NCI-H345 treated with DMSO at 0.1 percent for 48 hours (cell line): ENCODE results near the gene SETD1B.
"Not testable (repeated sequence)": the region's sequence is repeated elsewhere in the genome, so short reads cannot be mapped to it uniquely, and the experiment has no call there.

ENCODE experiments used
- DNase-seq: peaks from one replicate; lab custom pipeline; 2025; ENCODE audit not compliant: unreplicated experiment; lab: John Stamatoyannopoulos, UW

SETD1B gene

DNA sequence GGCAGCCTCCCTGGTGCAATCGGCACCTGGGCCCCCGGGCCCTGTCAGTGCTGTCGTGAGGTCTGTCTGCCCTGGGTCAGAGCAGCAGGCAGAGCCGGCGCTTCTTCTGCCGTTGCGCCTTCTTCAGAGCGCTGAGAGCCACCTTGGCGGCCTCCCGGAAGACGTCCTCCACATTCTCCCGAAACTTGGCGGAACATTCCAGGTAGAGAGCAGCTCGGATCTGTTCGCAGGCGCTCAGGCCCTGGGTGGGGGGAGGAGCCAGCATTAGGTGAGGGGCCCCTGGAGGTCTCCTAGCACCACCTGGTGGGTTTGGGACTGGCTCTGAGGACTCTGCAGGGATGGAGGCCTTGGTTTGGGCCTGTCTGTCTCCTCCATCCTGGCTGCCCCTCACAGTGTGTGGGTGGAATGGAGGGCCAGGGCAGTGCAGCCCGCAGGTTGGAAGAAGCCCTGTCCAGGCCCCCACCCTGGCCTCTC lies 24.4 kb upstream of the SETD1B start:
- no peak for DNase-seq

DNA sequence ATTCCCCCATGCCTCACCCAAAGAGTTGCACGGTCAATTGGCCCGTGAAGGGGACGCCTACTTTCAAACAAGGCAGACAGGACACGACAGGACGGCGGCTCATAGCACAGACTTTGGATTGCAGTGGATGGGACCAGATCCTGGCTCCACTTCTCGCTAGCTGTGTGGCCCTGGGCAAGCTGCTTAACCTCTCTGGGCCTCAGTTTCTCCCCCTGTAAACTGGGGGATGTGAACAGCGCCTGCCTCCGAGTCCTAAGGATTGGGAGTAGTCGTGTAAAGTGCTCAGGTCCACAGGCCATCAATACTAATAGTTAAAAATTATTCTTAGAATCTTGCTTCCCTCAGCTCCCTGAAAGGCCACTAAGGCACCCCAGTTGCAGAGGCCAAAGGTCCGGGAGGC lies 23.4 kb upstream of the SETD1B start:
- DNase-seq = no peak

DNA sequence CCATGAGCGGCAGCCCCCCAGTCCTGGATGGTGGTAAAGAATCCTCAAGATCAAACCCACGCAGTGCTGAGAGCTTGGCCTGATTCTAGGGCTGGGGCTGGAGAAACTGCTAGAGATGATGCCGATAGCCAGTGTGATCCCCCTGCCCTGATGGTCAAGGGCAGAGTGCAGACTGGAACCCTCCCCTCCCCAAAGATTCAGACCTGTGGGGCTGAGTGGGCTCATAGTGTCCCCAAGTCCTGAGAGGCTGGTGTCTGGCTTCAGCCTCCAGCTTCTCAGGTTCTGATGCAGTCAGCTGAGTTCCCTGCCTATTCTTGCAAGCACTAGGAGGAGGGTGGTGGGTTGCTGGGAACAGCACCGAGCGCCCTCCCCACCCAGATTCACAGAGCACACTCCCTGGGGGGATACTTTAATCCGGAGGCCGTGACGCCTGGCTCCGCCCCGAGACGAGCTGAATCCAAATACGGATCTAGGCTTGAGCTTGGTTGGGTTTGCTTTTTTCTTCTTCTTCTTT lies 22.3 kb upstream of the SETD1B start:
- DNase-seq = peak; percentile 5

DNA sequence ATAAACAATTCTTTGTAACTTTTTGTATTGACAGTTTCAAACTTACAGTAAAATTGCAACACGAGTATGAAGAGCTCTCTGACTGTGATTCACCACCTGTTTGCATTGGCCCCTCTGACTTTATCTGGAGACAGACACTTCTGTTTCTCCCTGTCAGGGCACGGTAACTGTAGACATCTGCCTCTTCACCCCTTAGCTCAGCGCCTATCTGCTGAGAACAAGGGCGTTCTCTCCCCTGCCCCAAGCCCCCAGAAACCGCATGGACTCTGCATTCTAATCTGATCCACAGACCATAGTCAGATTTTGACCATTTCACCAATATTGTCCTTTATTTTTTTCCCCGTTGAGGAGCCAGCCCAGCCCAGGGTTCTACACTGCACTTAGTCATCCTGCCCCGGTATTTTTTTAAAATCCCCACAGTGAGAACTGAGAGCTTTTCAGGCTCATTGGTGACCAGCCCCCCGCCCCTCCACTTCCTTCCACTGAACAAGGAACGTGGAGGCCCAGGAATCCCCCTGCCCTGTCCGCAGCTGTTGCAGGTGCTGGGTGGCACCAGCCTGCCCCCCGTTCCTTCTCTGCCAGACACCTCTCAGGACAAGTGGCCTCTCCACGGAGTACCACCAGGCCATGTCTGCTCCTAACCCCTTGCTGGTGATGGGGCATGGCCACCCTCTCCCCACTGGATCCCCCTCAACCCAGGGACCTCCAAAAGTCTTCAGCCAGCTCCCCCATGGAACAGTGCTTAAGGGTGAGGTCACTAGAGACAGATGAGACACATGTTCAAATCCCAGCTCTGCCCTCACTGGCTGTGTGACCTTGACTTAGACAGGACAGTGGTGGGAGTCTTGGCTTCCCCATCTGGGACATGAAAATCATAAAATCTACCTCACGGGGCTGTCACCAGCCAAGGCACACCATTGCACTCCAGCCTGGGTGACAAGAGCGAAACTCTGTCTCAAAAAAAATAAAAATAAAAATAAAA lies 21.5 kb upstream of the SETD1B start:
- DNase-seq = no peak

DNA sequence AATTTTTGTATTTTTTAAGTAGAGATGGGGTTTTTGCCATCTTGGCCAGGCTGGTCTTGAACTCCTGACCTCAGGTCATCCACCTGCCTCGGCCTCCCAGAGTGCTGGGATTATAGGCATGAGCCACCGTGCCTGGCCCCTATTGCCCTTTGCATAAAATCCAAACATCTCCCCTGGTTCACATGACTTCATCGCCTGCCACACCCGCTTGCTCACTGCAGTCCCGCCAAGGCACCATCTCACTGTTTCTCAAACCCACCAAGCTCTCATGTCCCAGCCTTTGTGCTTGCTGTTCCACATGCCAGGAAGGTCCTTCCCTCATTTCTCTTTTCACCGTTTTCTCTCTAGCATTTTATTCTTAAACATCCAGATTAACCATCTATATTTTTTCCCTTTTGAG lies 20.0 kb upstream of the SETD1B start:
- DNase-seq = no peak

DNA sequence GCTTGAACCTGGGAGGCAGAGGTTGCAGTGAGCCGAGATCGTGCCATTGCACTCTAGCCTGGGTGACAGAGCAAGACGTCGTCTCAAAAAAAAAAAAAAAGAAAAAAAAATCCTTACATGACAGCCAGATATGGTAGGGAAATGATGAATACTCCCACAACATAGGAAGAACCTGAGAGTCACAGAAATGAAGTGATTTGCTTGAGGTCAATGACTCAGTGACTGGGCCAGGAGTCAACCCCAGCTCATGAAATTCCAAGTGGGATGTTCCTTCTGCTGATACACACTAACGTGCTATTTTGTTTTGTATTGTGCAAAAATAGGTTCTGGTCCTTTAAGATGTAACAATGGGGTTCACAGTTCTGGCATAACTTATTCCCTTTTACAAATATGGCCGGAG lies 19.3 kb upstream of the SETD1B start:
- DNase-seq = no peak

DNA sequence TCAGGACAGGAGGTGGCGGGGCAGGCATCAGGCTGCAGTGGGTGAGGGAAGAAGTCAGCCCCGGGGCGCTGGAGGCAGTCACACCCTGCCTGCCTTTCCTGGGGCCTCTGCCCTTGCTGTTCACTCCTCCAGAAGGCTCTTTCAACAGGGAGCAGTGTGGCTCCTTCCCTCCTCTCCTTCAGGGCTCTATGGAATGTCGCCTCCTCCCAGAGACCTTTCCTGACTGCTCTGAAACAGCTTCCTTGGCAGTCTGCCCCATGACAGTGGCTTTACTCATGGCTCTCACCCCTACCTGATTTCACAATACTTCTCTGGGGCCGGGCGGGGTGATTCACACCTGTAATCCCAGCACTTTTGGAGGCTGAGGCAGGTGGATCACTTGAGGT lies 17.4 kb upstream of the SETD1B start:
- no peak for DNase-seq

DNA sequence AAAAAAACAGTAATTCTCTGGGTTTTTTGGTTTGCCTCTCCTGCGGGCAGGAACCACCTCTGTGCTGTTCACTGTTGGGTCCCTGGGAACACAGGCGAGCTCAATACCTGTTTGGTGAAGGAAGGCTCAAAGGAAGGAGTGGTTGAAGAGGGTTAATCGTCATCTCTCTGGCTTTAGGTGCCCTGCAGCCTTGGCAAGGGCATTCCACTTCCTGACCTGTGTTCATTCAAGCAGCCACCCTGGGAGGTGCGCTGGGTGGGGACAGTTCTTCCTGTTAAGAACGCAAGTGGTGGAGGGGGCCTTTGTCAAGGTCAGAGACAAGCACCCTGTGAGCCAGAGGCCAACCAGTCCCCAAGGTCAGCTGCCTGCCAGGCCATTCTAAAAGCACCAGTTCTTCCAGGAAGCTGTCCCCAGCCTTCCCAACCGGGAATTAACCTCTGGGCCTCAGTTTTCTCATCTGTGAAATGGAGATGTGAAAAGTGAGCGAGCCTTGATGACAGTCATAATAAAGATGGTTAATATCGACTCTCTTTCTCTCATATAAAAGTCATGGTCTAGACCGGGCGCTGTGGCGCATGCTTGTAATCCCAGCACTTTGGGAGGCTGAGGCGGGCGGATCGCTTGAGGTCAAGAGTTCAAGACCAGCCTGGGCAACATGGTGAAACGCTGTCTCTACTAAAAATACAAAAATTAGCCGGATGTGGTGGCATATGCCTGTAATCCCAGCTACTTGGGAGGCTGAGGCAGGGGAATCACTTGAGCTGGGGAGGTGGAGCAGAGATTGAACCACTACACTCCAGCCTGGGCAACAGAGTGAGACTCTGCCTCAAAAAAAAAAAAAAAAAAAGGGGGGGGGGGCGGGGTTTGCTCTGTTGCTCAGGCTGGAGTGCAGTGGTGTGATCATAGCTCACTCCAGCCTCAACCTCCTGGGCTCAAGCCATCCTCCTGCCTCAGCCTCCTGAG lies 16.5 kb upstream of the SETD1B start:
- no peak for DNase-seq

DNA sequence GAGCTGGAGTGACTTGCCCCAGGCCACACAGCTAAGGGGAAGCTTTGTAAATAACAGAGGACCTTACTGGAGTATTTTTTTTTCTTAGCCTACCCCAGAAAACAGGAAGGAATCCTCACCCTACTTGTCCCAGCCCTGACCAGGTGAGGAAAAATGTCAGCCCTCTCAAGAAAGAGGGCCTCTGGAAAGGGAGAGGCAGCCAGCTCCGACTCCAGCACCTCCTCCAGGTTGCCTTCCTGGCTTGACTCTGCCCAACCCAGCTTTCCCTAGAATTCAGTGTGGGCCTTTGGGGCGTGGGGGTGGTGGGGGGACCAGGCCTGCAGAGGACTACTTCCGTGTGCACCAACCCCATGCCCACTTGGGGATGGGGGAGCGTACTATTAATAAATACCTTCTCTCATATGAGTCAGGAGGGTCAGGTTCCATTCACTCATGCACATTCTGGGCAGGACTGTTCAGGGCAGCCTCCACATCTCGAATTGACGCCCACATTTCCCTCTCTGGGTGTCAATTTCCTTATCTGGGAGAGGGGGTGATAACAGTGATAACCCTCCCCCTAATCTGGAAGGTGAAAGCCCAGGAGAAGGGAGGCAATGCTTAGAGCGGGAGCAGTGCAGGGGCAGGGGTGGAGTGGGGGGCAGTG lies 15.5 kb upstream of the SETD1B start:
- DNase-seq = no peak

DNA sequence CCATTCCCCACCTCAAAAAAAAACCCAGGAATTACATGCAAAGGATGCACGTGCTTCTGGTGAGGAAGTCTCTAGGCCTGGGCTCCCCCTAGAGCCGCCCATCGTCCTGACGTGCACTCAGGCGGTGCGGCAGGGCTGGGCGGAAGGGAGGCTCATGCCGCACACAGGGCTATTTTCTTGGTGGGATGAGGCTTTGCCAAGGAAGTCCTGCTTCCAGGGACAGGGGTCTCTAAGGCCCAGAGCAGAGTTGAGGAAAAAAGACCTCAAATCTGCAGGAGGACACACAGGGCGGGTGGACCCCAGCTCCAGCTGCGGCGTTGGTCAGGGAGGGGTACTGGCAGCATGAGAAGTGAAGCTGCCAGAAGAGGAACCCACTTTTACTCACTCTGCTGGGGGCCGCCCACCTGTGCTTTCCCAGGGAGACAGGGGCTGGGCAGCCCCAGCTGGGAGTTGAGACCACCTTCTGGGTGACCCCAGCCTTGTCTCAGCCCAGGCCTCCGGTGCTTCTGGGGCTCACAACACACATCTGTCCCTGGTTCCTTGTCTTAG lies 14.5 kb upstream of the SETD1B start:
- no peak for DNase-seq

DNA sequence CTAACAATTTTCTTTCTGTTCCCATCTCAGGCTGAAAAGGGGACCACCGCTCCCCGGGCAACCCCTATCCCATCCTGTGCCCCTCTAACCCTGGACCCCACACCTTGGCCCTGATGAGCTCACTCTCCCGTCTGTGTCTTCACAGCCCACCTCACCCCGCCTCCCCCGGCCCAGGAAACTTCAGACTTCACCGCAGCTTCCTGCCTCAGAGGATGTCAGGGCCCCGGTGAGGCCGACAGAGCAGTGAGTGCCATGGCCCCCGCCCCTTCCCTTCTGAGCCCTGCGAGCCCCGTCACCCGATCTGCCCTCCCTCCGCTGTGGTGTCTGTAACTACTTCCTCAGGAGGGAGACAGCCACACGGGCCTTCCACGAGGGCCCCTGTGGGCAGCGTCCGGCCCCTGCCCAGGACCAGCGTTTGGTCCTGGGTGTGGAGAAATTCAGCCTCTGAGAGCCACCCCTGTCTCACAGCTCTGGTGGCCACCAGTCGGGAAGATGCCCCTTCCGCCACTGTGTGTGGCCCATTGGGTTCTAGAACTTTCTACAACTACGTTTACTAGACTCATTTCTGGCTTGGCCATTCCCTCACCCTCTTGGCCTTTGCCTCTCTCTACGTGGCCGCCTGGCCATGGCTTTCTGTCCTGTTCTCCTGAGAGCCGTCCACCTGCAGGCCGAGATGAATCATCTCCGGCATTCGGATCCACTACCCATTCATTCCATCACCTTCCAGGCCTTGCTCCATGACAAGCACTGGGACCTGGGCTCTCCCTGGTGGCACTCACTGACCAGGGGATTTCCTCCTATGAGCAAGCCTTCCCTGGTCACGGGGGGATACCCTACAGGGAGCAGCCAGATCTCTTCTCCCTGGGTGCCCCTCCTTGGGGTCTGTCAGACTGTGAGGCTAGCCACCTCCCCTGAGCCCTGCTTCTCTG lies 13.7 kb upstream of the SETD1B start:
- DNase-seq = no peak

DNA sequence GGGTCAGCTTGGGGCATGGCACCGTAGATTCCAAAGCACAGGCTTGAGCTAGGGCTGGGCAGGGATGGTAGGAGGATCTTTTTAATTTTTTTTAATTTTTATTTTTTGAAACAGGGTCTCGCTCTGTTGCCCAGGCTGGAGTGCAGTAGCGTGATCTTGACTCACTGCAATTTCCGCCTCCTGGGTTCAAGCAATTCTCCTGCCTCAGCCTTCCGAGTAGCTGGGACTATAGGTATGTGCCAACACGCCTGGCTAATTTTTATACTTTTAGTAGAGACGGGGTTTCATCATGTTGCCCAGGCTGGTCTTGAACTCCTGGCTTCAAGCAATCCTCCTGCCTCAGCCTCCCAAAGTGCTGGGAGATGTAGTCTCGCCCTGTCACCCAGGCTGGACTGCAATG lies 13.0 kb upstream of the SETD1B start:
- not testable (repeated sequence) for DNase-seq

DNA sequence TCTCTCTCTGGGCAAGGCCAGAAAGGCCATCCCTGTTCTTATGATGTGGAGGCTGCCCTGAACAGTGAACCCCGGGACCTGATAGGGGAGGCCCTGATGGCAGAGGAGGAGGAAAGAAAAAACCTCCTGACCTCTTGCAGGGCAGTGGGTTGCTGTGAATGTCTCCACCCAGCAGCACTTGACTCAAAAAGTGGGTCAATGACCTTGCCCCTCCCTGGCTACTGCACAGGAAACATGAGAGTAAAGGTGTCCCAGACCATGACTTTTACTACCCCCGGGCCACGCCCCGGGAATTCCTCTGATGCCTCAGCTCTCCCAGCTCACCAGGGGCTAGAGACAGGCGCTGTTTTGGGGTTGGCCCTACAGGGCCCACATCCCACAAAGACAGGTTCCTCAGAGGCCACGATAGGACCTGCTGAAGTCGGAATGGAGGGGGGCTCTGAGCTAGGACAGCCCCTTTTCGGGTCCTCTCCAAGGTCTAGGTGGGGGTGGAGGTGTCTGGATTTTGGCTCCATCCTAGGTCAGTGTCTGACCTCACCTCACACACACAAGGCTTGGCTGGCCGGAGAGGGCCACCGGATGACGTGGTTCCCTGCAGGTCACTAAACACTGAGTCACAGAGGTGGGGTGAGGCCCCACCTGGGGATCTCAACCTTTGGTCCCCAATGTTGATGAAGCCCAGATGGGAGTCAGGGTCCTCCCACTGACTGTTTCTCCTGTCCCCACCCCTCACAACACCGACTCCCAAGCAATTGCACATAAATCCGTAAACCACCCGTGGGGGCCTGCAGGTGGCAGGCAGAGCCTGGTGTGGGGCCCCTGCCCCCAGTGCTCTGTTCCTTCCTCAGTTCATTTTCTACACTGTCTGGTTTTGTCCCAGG lies 11.9 kb upstream of the SETD1B start:
- DNase-seq = no peak

DNA sequence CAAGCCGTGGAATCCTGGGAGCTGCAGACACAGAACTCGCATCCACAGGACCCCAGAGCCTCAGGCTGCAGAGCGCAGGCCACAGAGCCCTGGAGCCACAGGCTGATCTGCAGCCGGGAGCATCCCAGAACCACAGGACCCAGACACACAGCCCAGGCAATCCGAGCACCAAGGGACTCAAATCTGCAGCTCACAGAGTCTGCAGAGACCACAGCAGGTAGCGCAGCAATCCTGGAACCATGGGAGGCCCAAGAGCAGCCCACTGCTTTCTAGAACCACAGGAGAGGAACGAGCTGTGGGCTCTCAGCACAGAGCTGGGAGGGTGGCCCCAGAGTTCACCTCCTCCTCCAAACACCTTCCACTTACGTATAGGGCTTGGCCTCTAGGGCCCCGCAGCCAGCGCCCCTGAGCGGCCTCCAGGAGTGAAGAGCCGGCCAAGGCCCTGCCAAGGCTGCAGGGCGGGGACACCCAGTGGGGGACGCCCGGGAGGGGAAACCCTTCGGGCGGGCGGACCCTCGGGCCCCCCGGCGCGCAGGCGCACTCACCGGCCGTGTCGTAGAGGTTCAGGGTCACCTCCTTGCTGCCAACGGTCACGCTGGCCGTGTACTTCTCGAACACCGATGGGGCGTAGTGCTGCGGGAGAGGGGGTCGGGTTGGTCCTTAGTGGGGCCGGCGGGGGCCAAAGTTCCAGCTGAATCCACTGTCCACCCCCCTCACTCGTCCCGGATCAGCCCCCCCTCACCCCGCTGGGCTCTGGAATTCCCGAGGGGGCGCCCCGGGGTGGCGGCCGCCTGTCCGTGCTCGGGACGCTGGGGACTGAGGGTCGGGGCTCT lies 11.0 kb upstream of the SETD1B start:
- DNase-seq = no peak

DNA sequence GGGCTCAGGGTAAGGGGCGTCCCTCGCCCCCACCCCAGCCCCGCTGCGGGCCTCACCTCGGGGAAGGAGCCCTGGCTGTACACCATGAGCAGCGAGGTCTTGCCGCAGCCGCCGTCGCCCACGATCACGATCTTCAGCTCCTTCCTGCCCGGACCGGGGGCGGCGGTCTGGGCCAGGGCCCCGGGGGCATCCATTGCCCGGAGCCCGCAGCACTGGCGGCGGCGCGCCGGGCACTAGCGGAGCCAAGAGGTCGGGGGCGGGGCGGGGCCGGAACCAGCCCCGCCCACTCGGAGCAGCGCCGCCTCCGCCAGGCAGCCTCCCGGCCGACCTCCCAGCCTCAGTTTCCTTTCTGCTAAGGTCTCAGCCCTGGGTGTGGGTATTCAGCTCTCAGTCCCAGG lies 10.4 kb upstream of the SETD1B start, which contains the start of gene RHOF:
TSS of gene RHOF (minus strand) at position 249 of the 398 bp plus-strand sequence. CDS start at position 194, 55 bp downstream.
- no peak for DNase-seq

DNA sequence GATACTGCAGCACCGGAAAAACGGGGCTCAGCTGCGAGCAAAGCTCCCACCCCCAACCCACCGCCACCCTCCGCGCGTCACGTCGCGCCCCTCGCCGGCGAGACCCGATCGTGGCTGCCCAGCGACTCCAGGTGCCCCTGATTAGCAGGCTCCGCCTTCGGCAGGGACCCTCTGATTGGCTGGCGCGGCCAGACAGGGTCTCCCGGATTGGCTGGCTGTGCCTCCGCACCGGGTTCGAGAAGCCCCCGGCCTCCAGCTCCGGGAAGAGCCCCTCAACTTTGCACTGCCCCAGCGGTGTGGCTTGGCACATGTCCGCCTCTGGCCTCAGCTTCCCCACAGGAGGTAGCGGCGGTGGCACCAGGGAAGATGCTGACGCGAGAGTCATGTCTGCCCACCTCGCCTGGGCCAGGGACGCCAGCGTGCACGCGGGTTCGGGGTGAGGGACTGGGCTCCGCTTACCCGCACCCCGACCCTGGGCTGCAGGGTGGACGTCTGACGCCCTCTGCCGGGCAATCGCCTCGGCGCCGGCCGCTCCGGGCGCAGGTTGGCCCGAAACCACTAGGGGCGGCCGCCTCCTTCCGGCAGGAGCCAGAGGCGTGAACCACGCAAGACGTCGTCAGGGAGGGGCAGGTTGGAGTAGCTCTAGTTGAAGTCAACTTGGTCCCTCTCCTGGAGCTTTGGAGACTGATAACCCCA lies 9.8 kb upstream of the SETD1B start:
- DNase-seq = peak; percentile 67

DNA sequence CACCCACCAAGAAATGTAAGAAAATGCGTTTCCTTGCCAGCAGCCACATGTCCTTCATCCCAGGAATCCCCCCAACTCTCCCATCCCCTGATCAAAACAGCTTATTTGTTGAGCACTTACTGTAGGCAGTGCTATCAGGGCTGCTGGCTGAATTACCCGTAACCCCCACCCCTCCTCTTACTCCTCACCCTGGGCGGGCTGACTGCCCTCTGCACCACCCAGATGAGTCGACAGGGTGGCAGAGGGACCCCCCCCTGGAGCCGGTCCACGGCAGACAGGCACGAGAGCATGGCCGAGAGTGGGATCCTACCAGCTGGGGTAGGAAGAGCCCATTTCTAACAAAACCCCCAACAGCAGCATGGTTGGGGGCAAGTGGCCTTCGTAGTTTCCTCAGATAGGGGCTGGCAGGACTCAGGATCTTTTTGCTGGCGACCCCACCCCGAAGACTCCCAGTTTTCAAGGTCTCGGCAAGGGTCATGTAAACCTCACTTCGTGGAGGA lies 9.2 kb upstream of the SETD1B start:
- DNase-seq = peak; percentile 67
